ENCODE results near the gene RPL10A.

RPL10A gene

DNA sequence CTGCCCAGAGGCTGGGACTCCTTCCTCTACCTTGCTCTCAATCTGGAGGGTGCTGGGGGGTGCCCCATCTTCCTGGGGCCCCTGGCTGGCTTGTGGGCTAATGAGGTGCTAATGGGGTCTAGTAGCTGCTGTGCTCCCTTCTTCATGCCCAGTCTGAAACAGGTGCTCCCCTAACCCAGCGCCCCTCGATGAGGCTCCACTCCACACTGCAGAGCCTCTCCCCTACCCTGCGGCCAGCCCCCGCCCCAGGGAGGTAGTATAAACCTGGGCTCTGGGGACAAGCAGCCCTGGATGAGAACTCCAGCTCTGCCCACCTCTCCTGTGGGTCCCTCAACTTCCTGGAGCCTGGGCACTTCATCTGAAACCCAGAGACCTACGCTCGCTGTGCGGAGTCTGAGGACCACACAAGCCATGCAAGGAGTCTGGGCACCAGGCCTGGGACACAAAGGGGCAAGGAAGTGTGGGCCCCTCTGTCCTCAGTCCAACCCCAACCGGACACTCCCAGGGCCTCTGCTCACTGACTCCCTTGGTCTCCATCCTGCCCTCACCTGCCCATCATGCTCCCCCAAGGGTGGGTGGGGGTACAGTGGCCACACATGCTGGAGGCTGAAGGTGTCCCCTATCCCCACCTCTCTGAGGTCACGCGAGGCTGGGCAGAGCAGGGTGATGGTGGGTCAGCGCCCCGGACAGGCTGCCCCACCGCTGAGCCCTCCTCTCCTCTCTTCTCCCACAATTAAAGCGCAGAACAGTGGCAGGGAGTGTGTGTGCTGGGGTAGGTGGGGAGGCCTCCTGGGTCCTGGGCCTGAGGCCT is 6.1 kb downstream of the RPL10A start:
- TF ChIP-seq EZH2phosphoT487 (IDR thresholded peaks at IDR 0.05; ENCODE audit: borderline replicate concordance, low read length) = no peak
- TF ChIP-seq, protein P1, sequence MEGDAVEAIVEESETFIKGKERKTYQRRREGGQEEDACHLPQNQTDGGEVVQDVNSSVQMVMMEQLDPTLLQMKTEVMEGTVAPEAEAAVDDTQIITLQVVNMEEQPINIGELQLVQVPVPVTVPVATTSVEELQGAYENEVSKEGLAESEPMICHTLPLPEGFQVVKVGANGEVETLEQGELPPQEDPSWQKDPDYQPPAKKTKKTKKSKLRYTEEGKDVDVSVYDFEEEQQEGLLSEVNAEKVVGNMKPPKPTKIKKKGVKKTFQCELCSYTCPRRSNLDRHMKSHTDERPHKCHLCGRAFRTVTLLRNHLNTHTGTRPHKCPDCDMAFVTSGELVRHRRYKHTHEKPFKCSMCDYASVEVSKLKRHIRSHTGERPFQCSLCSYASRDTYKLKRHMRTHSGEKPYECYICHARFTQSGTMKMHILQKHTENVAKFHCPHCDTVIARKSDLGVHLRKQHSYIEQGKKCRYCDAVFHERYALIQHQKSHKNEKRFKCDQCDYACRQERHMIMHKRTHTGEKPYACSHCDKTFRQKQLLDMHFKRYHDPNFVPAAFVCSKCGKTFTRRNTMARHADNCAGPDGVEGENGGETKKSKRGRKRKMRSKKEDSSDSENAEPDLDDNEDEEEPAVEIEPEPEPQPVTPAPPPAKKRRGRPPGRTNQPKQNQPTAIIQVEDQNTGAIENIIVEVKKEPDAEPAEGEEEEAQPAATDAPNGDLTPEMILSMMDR (IDR thresholded peaks at IDR 0.05; ENCODE audit: low read depth, low read length, poor library complexity, severe bottlenecking) = no peak
- Histone ChIP-seq H3K4me3 (ENCODE audit: low read length) (no peak overlapping the region), H3K79me2 (ENCODE audit: control insufficient read depth, low read length) (peaks cover 19% of the 10 kb centered on the region), H3K9me2 (replicated peaks; ENCODE audit: control insufficient read depth, low read length) (no peaks in the 10 kb centered on the region), H3K4me1 (ENCODE audit: control insufficient read depth, low read length) (peaks cover 28% of the 10 kb centered on the region), H3K36me3 (ENCODE audit: control insufficient read depth, low read length) (peaks cover 41% of the 10 kb centered on the region), H3K27ac (ENCODE audit: low read depth, low read length) (no peak overlapping the region), H3K27me3 (ENCODE audit: control insufficient read depth, low read length) (peaks cover 2% of the 10 kb centered on the region; the same call in 1 of the 2 replicates), H3K4me2 (ENCODE audit: low read length) (no peak overlapping the region), H3K9me3 (ENCODE audit: control insufficient read depth, insufficient read depth, low read length) (no peaks in the 10 kb centered on the region), H3F3A (ENCODE audit: control insufficient read depth, insufficient read depth) (peaks cover 66% of the 10 kb centered on the region), H4K20me1 (ENCODE audit: control insufficient read depth, insufficient read depth, low read depth, low read length) (peaks cover 20% of the 10 kb centered on the region; the same call in 1 of the 2 replicates)

DNA sequence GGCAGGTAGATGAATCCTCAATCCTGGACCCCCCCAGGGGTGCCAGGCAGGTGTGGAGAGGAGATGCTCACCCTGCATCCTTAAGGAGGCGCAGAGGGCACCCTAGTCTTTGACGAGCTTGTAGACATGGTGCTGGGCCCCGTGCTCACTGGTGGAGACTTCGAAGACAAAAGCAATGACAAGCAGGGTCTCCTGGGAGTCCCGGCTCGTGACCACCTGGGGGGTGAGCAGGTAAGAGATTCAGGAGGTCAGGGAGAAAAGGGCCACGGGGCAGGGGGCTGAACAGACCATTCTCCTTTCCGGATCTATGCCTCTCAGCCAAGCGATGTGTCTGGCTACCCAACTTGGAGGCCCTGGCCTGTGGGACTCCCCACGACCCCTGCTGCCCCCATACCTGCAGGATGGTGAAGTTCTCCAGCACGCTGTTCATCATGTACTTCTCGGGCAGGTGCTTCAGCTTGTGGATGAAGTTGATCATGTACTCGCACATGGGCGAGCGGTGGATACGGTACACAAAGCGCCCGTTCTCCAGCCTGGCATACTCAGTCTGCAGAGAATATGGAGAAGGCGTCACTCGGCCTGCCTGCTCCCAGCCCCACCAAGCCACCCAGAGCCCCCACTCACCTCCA is 6.9 kb downstream of the RPL10A start:
- Histone ChIP-seq H3K4me1 (ENCODE audit: control insufficient read depth, low read length) (peaks cover 23% of the 10 kb centered on the region), H3K27ac (ENCODE audit: low read depth, low read length) (no peak overlapping the region), H3K79me2 (ENCODE audit: control insufficient read depth, low read length) (peaks cover 12% of the 10 kb centered on the region), H3F3A (ENCODE audit: control insufficient read depth, insufficient read depth) (peaks cover 58% of the 10 kb centered on the region), H3K9me2 (replicated peaks; ENCODE audit: control insufficient read depth, low read length) (no peaks in the 10 kb centered on the region), H3K9me3 (ENCODE audit: control insufficient read depth, insufficient read depth, low read length) (no peaks in the 10 kb centered on the region), H3K4me2 (ENCODE audit: low read length) (no peak overlapping the region), H3K4me3 (ENCODE audit: low read length) (no peak overlapping the region), H4K20me1 (ENCODE audit: control insufficient read depth, insufficient read depth, low read depth, low read length) (peaks cover 13% of the 10 kb centered on the region; the same call in 1 of the 2 replicates), H3K27me3 (ENCODE audit: control insufficient read depth, low read length) (peaks cover 7% of the 10 kb centered on the region; the same call in 1 of the 2 replicates), H3K36me3 (ENCODE audit: control insufficient read depth, low read length) (peaks cover 34% of the 10 kb centered on the region)
- TF ChIP-seq, protein P1 (IDR thresholded peaks at IDR 0.05; ENCODE audit: low read depth, low read length, poor library complexity, severe bottlenecking) = no peak
- TF ChIP-seq EZH2phosphoT487 (IDR thresholded peaks at IDR 0.05; ENCODE audit: borderline replicate concordance, low read length) = no peak

DNA sequence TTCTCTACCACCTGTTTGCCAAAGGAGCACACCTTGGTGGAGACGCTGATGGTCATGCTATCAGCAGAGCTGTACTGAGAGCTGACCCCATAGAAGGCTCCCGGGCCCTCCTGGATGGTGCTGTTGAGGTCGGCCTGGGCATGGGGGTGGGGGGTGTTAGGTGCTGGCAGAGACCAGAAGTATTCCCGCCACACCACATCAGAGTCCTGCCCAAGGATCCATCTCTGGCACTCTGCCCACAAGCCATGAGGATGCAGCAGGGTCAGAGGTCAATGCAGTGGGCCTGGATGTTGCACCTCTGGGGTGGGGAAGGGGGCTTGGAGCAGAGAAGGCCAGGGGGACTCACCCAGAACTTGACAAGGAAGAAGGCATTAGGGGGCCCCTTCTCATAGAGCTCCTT is 7.4 kb downstream of the RPL10A start:
- no peak for TF ChIP-seq EZH2phosphoT487 (IDR thresholded peaks at IDR 0.05; ENCODE audit: borderline replicate concordance, low read length)
- TF ChIP-seq, protein P1 (IDR thresholded peaks at IDR 0.05; ENCODE audit: low read depth, low read length, poor library complexity, severe bottlenecking) = no peak
- no peaks in the 10 kb centered on the region for H3K9me3 ChIP-seq (ENCODE audit: control insufficient read depth, insufficient read depth, low read length)
- peaks cover 53% of the 10 kb centered on the region for H3F3A ChIP-seq (ENCODE audit: control insufficient read depth, insufficient read depth)
- peaks cover 6% of the 10 kb centered on the region for H3K79me2 ChIP-seq (ENCODE audit: control insufficient read depth, low read length)
- no peak overlapping the region for H3K4me3 ChIP-seq (ENCODE audit: low read length)
- no peaks in the 10 kb centered on the region for H3K9me2 ChIP-seq (replicated peaks; ENCODE audit: control insufficient read depth, low read length)
- H4K20me1 ChIP-seq (ENCODE audit: control insufficient read depth, insufficient read depth, low read depth, low read length) = peaks cover 10% of the 10 kb centered on the region; the same call in 1 of the 2 replicates
- no peak overlapping the region for H3K4me2 ChIP-seq (ENCODE audit: low read length)
- no peak overlapping the region for H3K27ac ChIP-seq (ENCODE audit: low read depth, low read length)
- H3K4me1 ChIP-seq (ENCODE audit: control insufficient read depth, low read length) = peaks cover 18% of the 10 kb centered on the region
- peaks cover 28% of the 10 kb centered on the region for H3K36me3 ChIP-seq (ENCODE audit: control insufficient read depth, low read length)
- peaks cover 7% of the 10 kb centered on the region; the same call in 1 of the 2 replicates for H3K27me3 ChIP-seq (ENCODE audit: control insufficient read depth, low read length)

All from DOHH2 (cell line).